ENCODE measurements around the gene RHCG.

RHCG gene

GRCh38 chr15:89451846-89452245, 44.5 kb downstream of the RHCG start:
- FAIRE-seq, result no peak
- no peak for TF ChIP-seq POLR2A (IDR thresholded peaks at IDR 0.05; ENCODE audit: low read depth, low read length)
- TF ChIP-seq POLR2AphosphoS5 (IDR thresholded peaks at IDR 0.05; ENCODE audit: low read depth, low read length), result no peak
- TF ChIP-seq TAF1 (IDR thresholded peaks at IDR 0.05; ENCODE audit: borderline replicate concordance, low read depth, low read length), result no peak
- no peak for DNase-seq (ENCODE audit: insufficient read length)

- TF ChIP-seq POLR2AphosphoS5 (IDR thresholded peaks at IDR 0.05; ENCODE audit: low read depth, low read length) (no peak), POLR2A (IDR thresholded peaks at IDR 0.05; ENCODE audit: low read depth, low read length) (no peak), TAF1 (IDR thresholded peaks at IDR 0.05; ENCODE audit: borderline replicate concordance, low read depth, low read length) (no peak)
- FAIRE-seq (no peak), DNase-seq (ENCODE audit: insufficient read length) (no peak)
Measured at GRCh38 chr15:89450076-89451006, 46.0 kb downstream of the RHCG start.

GRCh38 chr15:89448825-89449224, 47.6 kb downstream of the RHCG start:
- FAIRE-seq, result no peak
- no peak for DNase-seq (ENCODE audit: insufficient read length)
- TF ChIP-seq POLR2A (IDR thresholded peaks at IDR 0.05; ENCODE audit: low read depth, low read length), result no peak
- TF ChIP-seq POLR2AphosphoS5 (IDR thresholded peaks at IDR 0.05; ENCODE audit: low read depth, low read length), result no peak
- no peak for TF ChIP-seq TAF1 (IDR thresholded peaks at IDR 0.05; ENCODE audit: borderline replicate concordance, low read depth, low read length)

GRCh38 chr15:89447676-89448075, 48.7 kb downstream of the RHCG start:
- no peak for DNase-seq (ENCODE audit: insufficient read length)
- FAIRE-seq, result no peak
- TF ChIP-seq TAF1 (IDR thresholded peaks at IDR 0.05; ENCODE audit: borderline replicate concordance, low read depth, low read length), result no peak
- TF ChIP-seq POLR2AphosphoS5 (IDR thresholded peaks at IDR 0.05; ENCODE audit: low read depth, low read length), result no peak
- no peak for TF ChIP-seq POLR2A (IDR thresholded peaks at IDR 0.05; ENCODE audit: low read depth, low read length)

- FAIRE-seq (peak; percentile 38), DNase-seq (ENCODE audit: insufficient read length) (no peak)
- TF ChIP-seq POLR2AphosphoS5 (IDR thresholded peaks at IDR 0.05; ENCODE audit: low read depth, low read length) (no peak), TAF1 (IDR thresholded peaks at IDR 0.05; ENCODE audit: borderline replicate concordance, low read depth, low read length) (no peak), POLR2A (IDR thresholded peaks at IDR 0.05; ENCODE audit: low read depth, low read length) (no peak)
Measured at GRCh38 chr15:89446255-89446891, 50.0 kb downstream of the RHCG start.

GRCh38 chr15:89445518-89445917, 50.9 kb downstream of the RHCG start:
- no peak for DNase-seq (ENCODE audit: insufficient read length)
- TF ChIP-seq POLR2AphosphoS5 (IDR thresholded peaks at IDR 0.05; ENCODE audit: low read depth, low read length) (no peak), TAF1 (IDR thresholded peaks at IDR 0.05; ENCODE audit: borderline replicate concordance, low read depth, low read length) (no peak), POLR2A (IDR thresholded peaks at IDR 0.05; ENCODE audit: low read depth, low read length) (no peak)
- no peak for FAIRE-seq

- no peak for DNase-seq (ENCODE audit: insufficient read length)
- TF ChIP-seq TAF1 (IDR thresholded peaks at IDR 0.05; ENCODE audit: borderline replicate concordance, low read depth, low read length) (no peak), POLR2A (IDR thresholded peaks at IDR 0.05; ENCODE audit: low read depth, low read length) (no peak), POLR2AphosphoS5 (IDR thresholded peaks at IDR 0.05; ENCODE audit: low read depth, low read length) (no peak)
- FAIRE-seq, result no peak
Measured at GRCh38 chr15:89444241-89445225, 51.9 kb downstream of the RHCG start.

GRCh38 chr15:89443581-89443980, 52.8 kb downstream of the RHCG start:
- no peak for DNase-seq (ENCODE audit: insufficient read length)
- no peak for TF ChIP-seq POLR2AphosphoS5 (IDR thresholded peaks at IDR 0.05; ENCODE audit: low read depth, low read length)
- no peak for TF ChIP-seq TAF1 (IDR thresholded peaks at IDR 0.05; ENCODE audit: borderline replicate concordance, low read depth, low read length)
- TF ChIP-seq POLR2A (IDR thresholded peaks at IDR 0.05; ENCODE audit: low read depth, low read length), result no peak
- FAIRE-seq, result no peak

GRCh38 chr15:89442671-89443307, 53.6 kb downstream of the RHCG start:
- peak; percentile 66 for DNase-seq (ENCODE audit: insufficient read length)

GRCh38 chr15:89442155-89442554, 54.2 kb downstream of the RHCG start:
- DNase-seq (ENCODE audit: insufficient read length), result no peak
- no peak for FAIRE-seq
- no peak for TF ChIP-seq POLR2AphosphoS5 (IDR thresholded peaks at IDR 0.05; ENCODE audit: low read depth, low read length)
- TF ChIP-seq TAF1 (IDR thresholded peaks at IDR 0.05; ENCODE audit: borderline replicate concordance, low read depth, low read length), result no peak
- no peak for TF ChIP-seq POLR2A (IDR thresholded peaks at IDR 0.05; ENCODE audit: low read depth, low read length)

More at GRCh38 chr15:89442671-89443307, 53.6 kb downstream of the RHCG start:
- TF ChIP-seq POLR2AphosphoS5 (IDR thresholded peaks at IDR 0.05; ENCODE audit: low read depth, low read length), result no peak
- no peak for TF ChIP-seq POLR2A (IDR thresholded peaks at IDR 0.05; ENCODE audit: low read depth, low read length)
- no peak for TF ChIP-seq TAF1 (IDR thresholded peaks at IDR 0.05; ENCODE audit: borderline replicate concordance, low read depth, low read length)
- FAIRE-seq, result no peak

Measured in GM12892 (cell line).